Measurements from ENCODE around the gene ULK1.

- TF ChIP-seq CTCF (optimal IDR thresholded peaks at IDR 0.05 in 1 of 3, IDR thresholded peaks at IDR 0.05 in 1 of 3, conservative IDR thresholded peaks at IDR 0.05 in 1 of 3; ENCODE audit: extremely low read depth in 1 of 3, insufficient read depth in 2 of 3, low read length in 3 of 3) (no peak), EZH2 (IDR thresholded peaks at IDR 0.05; ENCODE audit: low read length) (no peak)
Observed at GRCh38 chr12:131892711-131893604, 1.5 kb upstream of the ULK1 start.
